ENCODE results near the gene SP7. TPM values are rescaled to one million over a fixed set of nuclear protein-coding genes. Genes with fewer than 3 reads are reported as not detected.
A peak's percentile ranks its signal among the peaks of the same experiment; 100 is the strongest.

SP7 gene
- total and polyA plus RNA-seq, 3 experiments from 2014 or later = not detected

DNA sequence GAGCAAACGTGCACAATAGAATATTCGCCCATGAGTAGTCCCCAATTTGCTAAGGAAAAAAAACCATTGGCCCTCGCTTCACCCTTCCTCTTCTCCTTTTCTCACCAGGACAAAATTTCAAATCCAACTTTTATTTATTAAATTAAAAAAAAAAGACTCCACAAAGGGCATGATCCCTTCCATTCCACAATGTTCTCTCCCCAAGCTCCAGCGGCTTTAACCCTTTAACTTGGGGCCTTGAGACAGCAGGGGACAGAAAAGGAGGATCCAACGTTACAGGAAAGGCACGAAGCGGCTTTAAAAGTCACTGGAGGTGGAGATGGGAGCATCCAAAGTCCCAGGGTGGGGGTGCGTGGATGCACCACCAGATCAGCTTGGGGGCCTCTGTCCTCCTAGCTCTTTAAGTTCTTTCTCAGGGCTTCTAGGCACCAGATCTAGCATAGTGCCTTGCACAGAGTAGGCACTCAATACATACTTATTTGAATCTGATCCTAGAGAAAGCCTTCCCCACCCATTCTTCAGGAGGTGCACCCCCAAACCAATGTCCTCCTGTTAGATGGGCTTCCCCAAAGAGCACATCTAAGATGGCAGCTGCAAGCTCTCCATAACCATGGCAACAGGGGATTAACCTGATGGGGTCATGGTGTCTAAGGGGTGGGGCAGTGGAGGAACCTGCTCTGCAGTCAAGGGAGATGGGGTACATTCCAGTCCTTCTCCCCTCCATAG, 9.5 kb downstream of the SP7 start:
- Mint-ChIP-seq H3K27me3 (peaks cover 6 to 9% of the 10 kb centered on the region in 2 donors), H3K9me3 (no peaks in the 10 kb centered on the region), H3K4me1 (peaks cover 17 to 28% (median 19%) of the 10 kb centered on the region in 3 donors), H3K27ac (peak overlapping the region in 3 of 8 donors; percentile 60 to 83 (median 82)), H3K36me3 (peaks cover 0 to 7% (median 1%) of the 10 kb centered on the region in 3 donors), H3K4me3 (peak overlapping the region; percentile 54 to 82 (median 76))
- no peaks in the 10 kb centered on the region for H3K27me3 ChIP-seq (ENCODE audit: insufficient read depth, low read length, poor library complexity, severe bottlenecking)
- no peak overlapping the region for H3K27ac ChIP-seq (ENCODE audit: low read depth, low read length)
- no peaks in the 10 kb centered on the region for H3K36me3 ChIP-seq (ENCODE audit: insufficient read depth, low read length)
- H3K9me3 ChIP-seq (ENCODE audit: low read length) = no peaks in the 10 kb centered on the region
- peaks cover 20% of the 10 kb centered on the region for H3K4me1 ChIP-seq (ENCODE audit: insufficient read depth, low read length)
- no peak overlapping the region for H3K4me3 ChIP-seq (ENCODE audit: low read length)
- CTCF ChIA-PET = interaction anchor here (0.8 to 16.1 kb wide), 6 partner anchors 19 to 183 kb away, joined by 3 to 209 read pairs (median 4); partner anchors contain the start of genes MYG1 and PFDN5
- POLR2A ChIA-PET = no interaction called here
- DNase-seq = no peak

DNA sequence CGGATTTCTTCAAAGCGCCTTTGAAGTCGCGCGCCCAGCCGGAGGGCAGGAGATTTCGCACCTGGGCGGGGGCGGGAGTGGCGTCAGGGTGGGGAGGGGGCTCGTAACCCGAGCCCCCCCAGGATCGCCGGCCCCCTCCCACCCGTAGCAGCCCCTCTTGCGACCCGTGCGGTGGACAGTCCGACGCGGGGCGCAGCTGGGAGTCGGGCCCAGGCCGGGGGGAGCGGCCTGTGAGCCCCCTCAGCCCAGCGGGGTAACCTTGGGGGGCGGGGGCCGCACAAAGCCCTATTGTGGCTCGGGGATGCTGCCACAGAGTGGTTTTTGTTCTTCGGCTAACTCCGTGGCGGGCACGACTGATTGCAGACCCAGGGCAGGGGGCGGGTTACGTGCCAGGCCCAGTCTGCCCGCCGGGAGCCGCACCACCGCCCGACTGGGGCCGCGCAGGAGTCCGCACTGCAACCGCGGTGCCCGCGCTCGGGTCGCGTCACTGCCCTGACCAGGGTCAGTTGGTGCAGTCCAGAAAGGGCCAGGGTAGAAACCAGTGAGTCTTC, 10.6 kb downstream of the SP7 start:
- H3K27ac Mint-ChIP-seq = peak overlapping the region in 2 of 8 donors; percentile 60 to 83
- ChIA-PET CTCF (interaction anchor here (0.7 to 16.1 kb wide), 8 partner anchors 10 to 166 kb away, joined by 3 to 209 read pairs (median 10); partner anchors contain the start of genes MYG1, PFDN5 and SP1), POLR2A (interaction anchor here (0.6 to 2.7 kb wide), 6 partner anchors 11 to 176 kb away, joined by 3 to 28 read pairs (median 4); partner anchors contain the start of gene TARBP2)
- H3K4me1 Mint-ChIP-seq = peaks cover 27 to 38% (median 30%) of the 10 kb centered on the region in 3 donors
- Histone ChIP-seq H3K27me3 (ENCODE audit: insufficient read depth, low read length, poor library complexity, severe bottlenecking) (no peaks in the 10 kb centered on the region), H3K4me1 (ENCODE audit: insufficient read depth, low read length) (peaks cover 27% of the 10 kb centered on the region), H3K4me3 (ENCODE audit: low read length) (peak overlapping the region; percentile 71), H3K36me3 (ENCODE audit: insufficient read depth, low read length) (no peaks in the 10 kb centered on the region), H3K27ac (ENCODE audit: low read depth, low read length) (peak overlapping the region; percentile 74), H3K9me3 (ENCODE audit: low read length) (no peaks in the 10 kb centered on the region)
- H3K36me3 Mint-ChIP-seq = peaks cover 0 to 15% (median 1%) of the 10 kb centered on the region in 3 donors
- H3K9me3 Mint-ChIP-seq = no peaks in the 10 kb centered on the region
- DNase-seq = no peak
- peak overlapping the region; percentile 76 to 93 (median 85) for H3K4me3 Mint-ChIP-seq
- peaks cover 5 to 9% of the 10 kb centered on the region in 2 donors for H3K27me3 Mint-ChIP-seq

DNA sequence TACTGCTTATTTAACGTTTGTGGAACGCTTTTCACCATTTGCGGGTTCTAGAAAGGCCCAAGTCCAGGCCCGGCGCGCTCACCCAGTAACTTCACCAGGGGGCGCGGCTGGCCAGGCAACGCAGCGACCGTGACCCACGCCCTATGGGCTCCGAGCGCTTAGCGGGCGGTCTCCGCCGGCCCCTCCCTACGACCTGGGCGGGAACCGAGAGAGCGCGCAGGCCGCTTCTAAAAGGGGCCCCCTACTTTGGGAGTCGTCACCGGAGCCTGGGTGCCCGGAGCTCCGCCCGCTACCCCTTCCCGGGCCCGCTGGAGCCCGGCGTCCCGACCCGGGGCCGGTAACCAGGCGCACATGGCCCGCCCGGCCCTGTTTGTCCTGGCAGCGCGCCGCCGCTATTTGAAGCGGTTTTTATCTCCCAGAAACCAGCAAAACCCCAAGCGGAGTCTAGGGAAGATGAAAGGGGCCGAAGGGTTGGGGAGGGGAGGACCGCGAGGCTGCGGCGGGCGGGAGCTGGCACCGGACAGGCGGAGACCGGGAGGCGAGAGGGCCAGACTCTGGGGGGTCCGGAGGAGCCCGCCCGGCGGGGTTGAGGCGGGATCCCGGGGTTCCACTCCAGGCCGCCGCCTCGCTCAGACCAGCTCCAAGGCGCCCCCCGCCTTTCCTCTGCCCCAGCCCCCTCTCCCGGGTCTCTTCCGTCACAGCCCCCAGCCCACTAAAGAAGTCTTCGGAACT, 11.2 kb downstream of the SP7 start:
- peak overlapping the region; percentile 71 for H3K4me3 ChIP-seq (ENCODE audit: low read length)
- H3K27me3 ChIP-seq (ENCODE audit: insufficient read depth, low read length, poor library complexity, severe bottlenecking) = no peaks in the 10 kb centered on the region
- H3K27ac ChIP-seq (ENCODE audit: low read depth, low read length) = peak overlapping the region; percentile 74
- Mint-ChIP-seq H3K27me3 (peaks cover 5 to 9% of the 10 kb centered on the region in 2 donors), H3K4me3 (peak overlapping the region; percentile 85 to 95 (median 92)), H3K9me3 (no peaks in the 10 kb centered on the region), H3K27ac (peak overlapping the region; percentile 85 to 97 (median 95)), H3K36me3 (peaks cover 0 to 19% (median 1%) of the 10 kb centered on the region in 3 donors), H3K4me1 (peaks cover 34 to 45% (median 35%) of the 10 kb centered on the region in 3 donors)
- H3K36me3 ChIP-seq (ENCODE audit: insufficient read depth, low read length) = no peaks in the 10 kb centered on the region
- no peaks in the 10 kb centered on the region for H3K9me3 ChIP-seq (ENCODE audit: low read length)
- ChIA-PET CTCF (interaction anchor here (0.7 to 16.1 kb wide), 11 partner anchors 10 to 184 kb away, joined by 3 to 209 read pairs (median 11); partner anchors contain the start of genes MYG1, PFDN5 and SP1), POLR2A (interaction anchor here (0.5 to 2.7 kb wide), 13 partner anchors 10 to 176 kb away, joined by 3 to 28 read pairs (median 5); partner anchors contain the start of genes CSAD, SP1, TARBP2 and ZNF740)
- DNase-seq = peak; percentile 76 to 88 (median 78)
- peaks cover 31% of the 10 kb centered on the region for H3K4me1 ChIP-seq (ENCODE audit: insufficient read depth, low read length)

DNA sequence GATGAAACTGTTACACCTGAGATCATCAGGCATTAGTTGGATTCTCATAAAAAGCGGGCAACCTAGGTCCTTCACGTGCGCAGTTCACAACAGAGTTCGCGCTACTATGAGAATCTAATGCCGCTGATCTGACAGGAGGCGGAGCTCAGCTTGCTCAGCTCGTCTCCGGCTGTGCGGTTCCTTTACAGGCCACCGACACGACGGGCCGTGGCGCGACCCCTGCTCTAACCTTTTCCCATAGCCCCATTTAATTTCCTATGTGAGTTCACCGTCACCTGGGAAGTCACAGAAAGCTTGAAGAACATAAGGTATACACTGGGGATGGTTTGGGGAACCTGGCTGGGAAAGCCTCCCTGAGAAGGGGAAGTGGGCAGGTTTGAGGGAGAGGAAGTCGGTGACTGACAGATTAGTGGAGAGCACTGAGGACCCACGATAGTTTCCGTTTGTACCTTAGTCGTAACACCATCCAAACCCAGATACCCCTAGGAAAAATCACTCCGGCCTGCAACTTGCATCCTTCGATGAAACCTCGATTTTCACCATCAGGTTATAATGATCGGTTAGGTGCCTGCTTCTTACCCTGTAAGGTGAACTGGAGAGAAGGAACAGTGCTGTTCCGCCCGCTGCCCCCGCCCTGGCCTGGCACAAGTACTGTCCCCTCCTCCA, 11.9 kb downstream of the SP7 start:
- POLR2A ChIA-PET = interaction anchor here (0.5 to 2.7 kb wide), 11 partner anchors 10 to 144 kb away, joined by 3 to 28 read pairs (median 5); partner anchors contain the start of genes CSAD, MYG1, PFDN5 and SP1
- H3K4me3 ChIP-seq (ENCODE audit: low read length) = peak overlapping the region; percentile 71
- peak overlapping the region; percentile 85 to 97 (median 95) for H3K27ac Mint-ChIP-seq

DNA sequence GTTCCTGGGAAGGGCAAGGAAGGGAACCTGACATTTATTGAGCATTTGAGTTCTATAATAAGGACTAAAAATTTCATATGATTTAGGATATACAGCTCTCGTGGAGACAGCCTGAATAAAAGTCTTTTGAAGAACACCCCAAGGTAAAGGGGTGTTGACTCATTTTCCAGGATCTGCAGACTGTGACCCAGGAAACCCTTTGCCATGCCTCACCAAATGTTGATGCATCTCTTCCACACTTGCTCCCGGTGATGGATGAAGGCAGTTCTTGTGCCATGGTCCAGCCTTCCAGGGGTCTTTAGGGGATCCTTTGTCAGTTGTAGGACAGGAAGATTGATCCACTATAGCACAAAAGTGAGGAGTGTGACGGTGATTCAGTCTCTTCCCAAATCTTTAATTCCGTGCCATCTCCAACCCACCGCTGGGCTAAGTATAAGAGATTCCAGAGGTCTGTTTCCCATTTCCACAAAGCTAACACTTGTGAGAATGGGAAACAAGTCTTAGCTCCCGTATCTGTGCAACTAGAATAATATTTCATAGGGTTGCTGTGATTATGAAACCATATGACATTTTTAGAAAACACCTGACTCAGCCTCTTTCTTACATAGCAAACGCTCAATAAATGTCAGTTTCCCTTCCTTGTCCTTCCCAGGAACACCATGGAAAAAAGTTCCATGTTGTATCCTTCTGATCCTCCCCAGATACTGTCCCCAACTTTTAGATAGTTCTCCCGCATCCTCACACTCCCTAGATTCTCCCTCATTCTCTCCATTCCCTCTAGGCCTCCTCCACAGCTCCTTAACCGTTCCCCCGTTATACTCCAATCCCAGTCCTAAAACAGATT, 15.6 kb downstream of the SP7 start:
- peak overlapping the region; percentile 81 for H3K27ac ChIP-seq (ENCODE audit: low read depth, low read length)
- no peaks in the 10 kb centered on the region for H3K9me3 ChIP-seq (ENCODE audit: low read length)
- H3K36me3 ChIP-seq (ENCODE audit: insufficient read depth, low read length) = peaks cover 15% of the 10 kb centered on the region
- CTCF ChIA-PET = interaction anchor here (0.6 to 16.1 kb wide), 65 partner anchors 9 to 273 kb away, joined by 3 to 209 read pairs (median 4); partner anchors contain the start of genes CSAD, ESPL1, MAP3K12 and MYG1
- Mint-ChIP-seq H3K4me1 (peaks cover 37 to 45% (median 40%) of the 10 kb centered on the region in 3 donors), H3K36me3 (peaks cover 4 to 41% (median 9%) of the 10 kb centered on the region in 3 donors), H3K27me3 (peaks cover 0 to 2% of the 10 kb centered on the region in 2 donors), H3K4me3 (peak overlapping the region; percentile 95 to 100 (median 98)), H3K27ac (peak overlapping the region; percentile 95 to 99 (median 96)), H3K9me3 (no peaks in the 10 kb centered on the region)
- H3K4me3 ChIP-seq (ENCODE audit: low read length) = peak overlapping the region; percentile 99
- H3K27me3 ChIP-seq (ENCODE audit: insufficient read depth, low read length, poor library complexity, severe bottlenecking) = no peaks in the 10 kb centered on the region
- peaks cover 31% of the 10 kb centered on the region for H3K4me1 ChIP-seq (ENCODE audit: insufficient read depth, low read length)
- DNase-seq = no peak
- POLR2A ChIA-PET = interaction anchor here (0.6 to 2.4 kb wide), 15 partner anchors 13 to 242 kb away, joined by 3 to 13 read pairs (median 4); partner anchors contain the start of genes MYG1, PFDN5, PRR13 and SP1

More for the DNA sequence above, 11.9 kb downstream of the SP7 start:
- H3K4me1 ChIP-seq (ENCODE audit: insufficient read depth, low read length) = peaks cover 31% of the 10 kb centered on the region
- H3K27ac ChIP-seq (ENCODE audit: low read depth, low read length) = peak overlapping the region; percentile 74
- Mint-ChIP-seq H3K36me3 (peaks cover 0 to 21% (median 1%) of the 10 kb centered on the region in 3 donors), H3K4me1 (peaks cover 35 to 46% (median 36%) of the 10 kb centered on the region in 3 donors), H3K27me3 (peaks cover 5 to 8% of the 10 kb centered on the region in 2 donors), H3K4me3 (peak overlapping the region; percentile 85 to 95 (median 92)), H3K9me3 (no peaks in the 10 kb centered on the region)
- no peaks in the 10 kb centered on the region for H3K27me3 ChIP-seq (ENCODE audit: insufficient read depth, low read length, poor library complexity, severe bottlenecking)
- H3K9me3 ChIP-seq (ENCODE audit: low read length) = no peaks in the 10 kb centered on the region
- peaks cover 3% of the 10 kb centered on the region for H3K36me3 ChIP-seq (ENCODE audit: insufficient read depth, low read length)
- CTCF ChIA-PET = interaction anchor here (0.6 to 16.1 kb wide), 19 partner anchors 12 to 318 kb away, joined by 3 to 209 read pairs (median 6); partner anchors contain the start of genes MYG1, PFDN5, SP1 and TARBP2
- DNase-seq = peak; percentile 30 to 70 (median 49)

DNA sequence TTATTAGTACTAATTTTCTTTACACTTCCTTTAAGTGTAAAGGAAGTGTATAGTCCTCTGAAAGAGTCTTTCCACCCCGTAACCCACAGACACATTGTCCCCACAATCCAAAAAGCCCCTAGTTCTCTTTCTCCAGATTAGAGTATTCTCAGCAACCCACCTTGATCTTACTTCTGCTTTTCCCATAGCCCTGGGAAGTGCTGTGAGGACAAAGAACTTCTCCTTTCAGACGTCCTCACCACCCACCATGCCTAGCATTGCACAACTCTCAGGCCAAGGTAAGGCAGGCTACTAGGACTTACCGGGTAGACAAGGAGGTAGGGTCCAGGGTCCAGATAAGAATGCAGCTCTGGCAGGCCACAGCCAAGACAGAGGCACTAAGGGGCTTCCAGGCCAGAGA, 22.2 kb downstream of the SP7 start:
- Mint-ChIP-seq H3K4me1 (peaks cover 4 to 5% (median 5%) of the 10 kb centered on the region in 3 donors), H3K27me3 (no peaks in the 10 kb centered on the region), H3K27ac (peak overlapping the region in 2 of 8 donors; percentile 37 to 76), H3K4me3 (no peak overlapping the region), H3K9me3 (no peaks in the 10 kb centered on the region), H3K36me3 (peaks cover 4 to 61% (median 10%) of the 10 kb centered on the region in 3 donors)
- H3K27me3 ChIP-seq (ENCODE audit: insufficient read depth, low read length, poor library complexity, severe bottlenecking) = no peaks in the 10 kb centered on the region
- no peak for DNase-seq
- H3K9me3 ChIP-seq (ENCODE audit: low read length) = no peaks in the 10 kb centered on the region
- ChIA-PET CTCF (interaction anchor here (1.7 kb wide), 1 partner anchor 31 kb away, joined by 5 read pairs; no protein-coding TSS in a partner anchor), POLR2A (interaction anchor here (0.7 kb wide), 1 partner anchor 89 kb away, joined by 5 read pairs; no protein-coding TSS in a partner anchor)
- H3K27ac ChIP-seq (ENCODE audit: low read depth, low read length) = no peak overlapping the region
- no peaks in the 10 kb centered on the region for H3K4me1 ChIP-seq (ENCODE audit: insufficient read depth, low read length)
- H3K4me3 ChIP-seq (ENCODE audit: low read length) = no peak overlapping the region
- peaks cover 27% of the 10 kb centered on the region for H3K36me3 ChIP-seq (ENCODE audit: insufficient read depth, low read length)

Measured in CD8-positive, alpha-beta memory T cell (primary cell).